ENCODE data around the gene LPIN2. TPM values are rescaled to one million over a fixed set of nuclear protein-coding genes. Genes with fewer than 3 reads are reported as not detected.
"Not testable (repeated sequence)": the region's sequence is repeated elsewhere in the genome, so short reads cannot be mapped to it uniquely, and the experiment has no call there.

LPIN2 gene
- total RNA-seq, 1 donor from 2014 or later, result 92.8 TPM

GRCh38 chr18:3044931-3045698, 32.2 kb upstream of the LPIN2 start:
- intact Hi-C loops (cut with micrococcal nuclease), result no loop called here

GRCh38 chr18:3042379-3042778, 29.4 kb upstream of the LPIN2 start:
- intact Hi-C loops (cut with micrococcal nuclease), result no loop called here

- intact Hi-C loops (cut with micrococcal nuclease), result no loop called here
These were observed 28.9 kb upstream of the LPIN2 start for GRCh38 chr18:3041843-3042242.

- intact Hi-C loops (cut with micrococcal nuclease), result no loop called here
These were observed 27.9 kb upstream of the LPIN2 start for GRCh38 chr18:3040881-3041280.

- intact Hi-C loops (cut with micrococcal nuclease), result no loop called here
These were observed 27.2 kb upstream of the LPIN2 start for GRCh38 chr18:3040173-3040572.

- intact Hi-C loops (cut with micrococcal nuclease), result loop anchor here (1.0 kb wide), 3 partner anchors 22 to 92 kb away; partner anchors contain the start of gene LPIN2
These were observed 24.5 kb upstream of the LPIN2 start for GRCh38 chr18:3037423-3037915.

GRCh38 chr18:3036108-3036507, 23.2 kb upstream of the LPIN2 start:
- intact Hi-C loops (cut with micrococcal nuclease), result no loop called here

GRCh38 chr18:3035635-3036034, 22.7 kb upstream of the LPIN2 start:
- intact Hi-C loops (cut with micrococcal nuclease), result no loop called here

GRCh38 chr18:3032721-3033120, 19.8 kb upstream of the LPIN2 start:
- intact Hi-C loops (cut with micrococcal nuclease), result no loop called here

GRCh38 chr18:3029215-3029952, 16.4 kb upstream of the LPIN2 start:
- intact Hi-C loops (cut with micrococcal nuclease), result no loop called here

GRCh38 chr18:3028115-3028514, 15.2 kb upstream of the LPIN2 start:
- intact Hi-C loops (cut with micrococcal nuclease), result not testable (repeated sequence)

GRCh38 chr18:3027370-3027891, 14.5 kb upstream of the LPIN2 start:
- intact Hi-C loops (cut with micrococcal nuclease), result no loop called here

- intact Hi-C loops (cut with micrococcal nuclease), result no loop called here
These were observed 12.6 kb upstream of the LPIN2 start for GRCh38 chr18:3025544-3025943.

GRCh38 chr18:3023603-3024002, 10.7 kb upstream of the LPIN2 start:
- intact Hi-C loops (cut with micrococcal nuclease), result not testable (repeated sequence)

- intact Hi-C loops (cut with micrococcal nuclease), result no loop called here
These were observed 3.8 kb upstream of the LPIN2 start for GRCh38 chr18:3016585-3017297.

GRCh38 chr18:3015851-3016250, 2.9 kb upstream of the LPIN2 start:
- intact Hi-C loops (cut with micrococcal nuclease), result no loop called here

- intact Hi-C loops (cut with micrococcal nuclease), result no loop called here
These were observed 2.3 kb upstream of the LPIN2 start for GRCh38 chr18:3015204-3015592.

GRCh38 chr18:3014503-3015203, 1.7 kb upstream of the LPIN2 start:
- intact Hi-C loops (cut with micrococcal nuclease), result loop anchor here (5.0 kb wide), 1 partner anchor 377 kb away; no protein-coding TSS in a partner anchor

- intact Hi-C loops (cut with micrococcal nuclease), result loop anchor here (1.0 to 5.0 kb wide), 9 partner anchors 18 to 439 kb away; partner anchors contain the start of gene MYL12A
These were observed 564 bp downstream of the LPIN2 start for GRCh38 chr18:3012136-3013023.

- intact Hi-C loops (cut with micrococcal nuclease), result loop anchor here (1.0 to 5.0 kb wide), 2 partner anchors 8 to 373 kb away; no protein-coding TSS in a partner anchor
These were observed 2.9 kb downstream of the LPIN2 start for GRCh38 chr18:3010086-3010485.

All from T-helper 1 cell treated with Interleukin-12 subunit alpha and Interleukin-12 subunit beta and Interleukin-4 antibody, amounts not matched to agents 30 ng/mL and 1 ng/mL, for 36 hours (primary cell).